Endodermal cell (in vitro differentiated cells): ENCODE results near the gene SCFD1. TPM values are rescaled to one million over a fixed set of nuclear protein-coding genes. Genes with fewer than 3 reads are reported as not detected.

Experiments
- DNase-seq: peaks from one replicate; pipeline ENCODE4 v3.0.0-alpha.2; 2017
- H3K27ac ChIP-seq: 2 replicates; pipeline ENCODE4 v1.5.1; 2013; ENCODE audit warnings: mild to moderate bottlenecking, low read depth, low read length, moderate library complexity
- H3K27me3 ChIP-seq: 2 replicates; pipeline ENCODE4 v1.6.1; 2013; ENCODE audit warnings: mild to moderate bottlenecking, low read length, moderate library complexity; ENCODE audit not compliant: insufficient read depth, control insufficient read depth, poor library complexity, severe bottlenecking
- H3K36me3 ChIP-seq: 2 replicates; pipeline ENCODE4 v1.7.0; 2013; ENCODE audit warnings: mild to moderate bottlenecking, low read length, moderate library complexity; ENCODE audit not compliant: control insufficient read depth, insufficient read depth
- H3K4me1 ChIP-seq: one replicate; pipeline ENCODE4 v1.7.0; 2013; ENCODE audit warnings: low read length; ENCODE audit not compliant: control insufficient read depth, insufficient read depth
- H3K4me3 ChIP-seq: 2 replicates; pipeline ENCODE4 v1.5.1; 2013; ENCODE audit warnings: mild to moderate bottlenecking, low read length, moderate library complexity
- H3K9ac ChIP-seq: 2 replicates; pipeline ENCODE4 v1.6.1; 2013; ENCODE audit warnings: mild to moderate bottlenecking, low read length, moderate library complexity; ENCODE audit not compliant: poor library complexity, severe bottlenecking; ENCODE audit errors: extremely low read depth
- H3K9me3 ChIP-seq: 2 replicates; pipeline ENCODE4 v1.6.1; 2013; ENCODE audit warnings: mild to moderate bottlenecking, low read length, moderate library complexity; ENCODE audit not compliant: control insufficient read depth
- H3K27ac Mint-ChIP-seq: 2 replicates; pipeline ENCODE4 v1.8.0; 2020; ENCODE audit warnings: mixed read lengths
- H3K27me3 Mint-ChIP-seq: 2 replicates; pipeline ENCODE4 v1.8.0; 2021; ENCODE audit warnings: mild to moderate bottlenecking, mixed read lengths; ENCODE audit not compliant: insufficient read depth
- H3K36me3 Mint-ChIP-seq: 2 replicates; pipeline ENCODE4 v1.8.0; 2020; ENCODE audit warnings: low read depth, mixed read lengths
- H3K4me1 Mint-ChIP-seq: 2 replicates; pipeline ENCODE4 v1.8.0; 2020; ENCODE audit warnings: mixed read lengths
- H3K4me3 Mint-ChIP-seq: 2 replicates; pipeline ENCODE4 v1.8.0; 2020; ENCODE audit warnings: mild to moderate bottlenecking, moderate library complexity, mixed read lengths
- H3K9me3 Mint-ChIP-seq: 2 replicates; pipeline ENCODE4 v1.8.0; 2020; ENCODE audit warnings: mild to moderate bottlenecking, mixed read lengths
- CTCF ChIP-seq: fragments of 200-600 bp; sonication (generic); conservative IDR thresholded peaks from 2 replicates; pipeline ENCODE4 v1.5.0; 2021; ENCODE audit warnings: antibody characterized with exemption, mild to moderate bottlenecking
- WGBS, 2 experiments: methylation state at CpG; one replicate each; pipeline versions ENCODE4 v1.1.5 to v1.1.7; 2013; ENCODE audit warnings: missing lambda C conversion rate in 2 of 2, mixed read lengths in 1 of 2; ENCODE audit not compliant: insufficient coverage in 1 of 2, insufficient read length in 1 of 2; 5-methylcytosine and 5-hydroxymethylcytosine counted together
- total RNA-seq, 2 donors: library from RNA; stranded (reverse); fragmentation: NEBNext Ultra II Directional in 1 of 2; extraction: Animal tissue kit (Norgen Biotek cat#: 25700) in 1 of 2; gene quantifications; 2 replicates in 1 of 2; 3 replicates in 1 of 2; pipeline ENCODE4 v1.2.1, GENCODE V29; 2021

Gene SCFD1
- total RNA-seq, 2 donors from 2014 or later = 82.4 to 98.4 TPM

GRCh38 chr14:30719137-30719536 is 97.0 kb downstream of the SCFD1 start:
- DNase-seq = no peak
- 100% methylated on average over 1 of the region's 3 CpGs; no CpG with 5 or more reads in 1 of the 2 experiments for WGBS, 2 experiments
- Mint-ChIP-seq H3K27me3 (no peaks in the 10 kb centered on the region), H3K36me3 (peaks cover 30% of the 10 kb centered on the region), H3K9me3 (no peaks in the 10 kb centered on the region), H3K27ac (no peak overlapping the region), H3K4me1 (no peaks in the 10 kb centered on the region), H3K4me3 (no peak overlapping the region)
- no peaks in the 10 kb centered on the region for H3K4me1 ChIP-seq
- H3K27me3 ChIP-seq = no peaks in the 10 kb centered on the region
- TF ChIP-seq CTCF = no peak
- no peak overlapping the region for H3K4me3 ChIP-seq
- peaks cover 37% of the 10 kb centered on the region for H3K36me3 ChIP-seq
- no peak overlapping the region for H3K9ac ChIP-seq
- no peak overlapping the region for H3K27ac ChIP-seq
- no peaks in the 10 kb centered on the region for H3K9me3 ChIP-seq

GRCh38 chr14:30725763-30726162 is 103.6 kb downstream of the SCFD1 start:
- H3K36me3 ChIP-seq = peaks cover 51% of the 10 kb centered on the region
- H3K9me3 ChIP-seq = peaks cover 18% of the 10 kb centered on the region
- H3K9ac ChIP-seq = no peak overlapping the region
- no peak overlapping the region for H3K4me3 Mint-ChIP-seq
- no peak for TF ChIP-seq CTCF
- no peaks in the 10 kb centered on the region for H3K27me3 Mint-ChIP-seq
- H3K27me3 ChIP-seq = no peaks in the 10 kb centered on the region
- peaks cover 5% of the 10 kb centered on the region for H3K4me1 Mint-ChIP-seq
- H3K27ac ChIP-seq = no peak overlapping the region
- peak overlapping the region; percentile 31 for H3K27ac Mint-ChIP-seq
- H3K4me3 ChIP-seq = no peak overlapping the region
- peaks cover 71% of the 10 kb centered on the region for H3K36me3 Mint-ChIP-seq
- H3K4me1 ChIP-seq = no peaks in the 10 kb centered on the region
- 89 to 97% methylated on average over 4 to 5 of the region's 5 CpGs for WGBS, 2 experiments
- peaks cover 17% of the 10 kb centered on the region for H3K9me3 Mint-ChIP-seq
- DNase-seq = no peak

GRCh38 chr14:30728471-30728870 is 106.4 kb downstream of the SCFD1 start:
- no peak for DNase-seq
- 74 to 100% methylated on average over 1 to 4 of the region's 5 CpGs for WGBS, 2 experiments
- TF ChIP-seq CTCF = no peak
- H3K4me3 Mint-ChIP-seq = no peak overlapping the region
- Histone ChIP-seq H3K4me3 (no peak overlapping the region), H3K9me3 (peaks cover 18% of the 10 kb centered on the region), H3K36me3 (peaks cover 43% of the 10 kb centered on the region), H3K27me3 (no peaks in the 10 kb centered on the region), H3K9ac (no peak overlapping the region), H3K4me1 (no peaks in the 10 kb centered on the region), H3K27ac (no peak overlapping the region)
- H3K27ac Mint-ChIP-seq = no peak overlapping the region
- H3K27me3 Mint-ChIP-seq = no peaks in the 10 kb centered on the region
- peaks cover 9% of the 10 kb centered on the region for H3K4me1 Mint-ChIP-seq
- H3K36me3 Mint-ChIP-seq = peaks cover 58% of the 10 kb centered on the region
- peaks cover 17% of the 10 kb centered on the region for H3K9me3 Mint-ChIP-seq
